HepG2 (cell line): ENCODE measurements around the gene MRPL10. TPM values are rescaled to one million over a fixed set of nuclear protein-coding genes. Genes with fewer than 3 reads are reported as not detected.

ENCODE experiments used
- ATAD3A ChIP-seq: sonication (generic); formaldehyde crosslinking; IDR thresholded peaks from 2 replicates; pipeline ENCODE4 v1.4.0; 2020; ENCODE audit warnings: missing genetic modification reagents
- CENPX ChIP-seq: sonication (generic); formaldehyde crosslinking; IDR thresholded peaks from 2 replicates; pipeline ENCODE4 v1.9.0; 2021; ENCODE audit warnings: mild to moderate bottlenecking, missing genetic modification reagents, moderate library complexity
- FOXA3 ChIP-seq: IDR thresholded peaks from 2 replicates; pipeline ENCODE4 v1.6.1; 2016; ENCODE audit warnings: missing genetic modification reagents, missing compliant biosample characterization
- HNRNPUL1 ChIP-seq: fragments of 200-400 bp; formaldehyde crosslinking; IDR thresholded peaks from 2 replicates; pipeline ENCODE4 v1.6.1; 2017; ENCODE audit warnings: low read depth, mild to moderate bottlenecking, low read length, moderate library complexity
- JARID2 ChIP-seq: sonication (generic); formaldehyde crosslinking; IDR thresholded peaks from 2 replicates; pipeline ENCODE4 v1.8.1; 2023; ENCODE audit warnings: missing genetic modification reagents, inconsistent platforms; ENCODE audit not compliant: insufficient replicate concordance
- KAT2B ChIP-seq: fragments of 150-350 bp; IDR thresholded peaks from 2 replicates; pipeline ENCODE4 v1.6.1; 2014; ENCODE audit warnings: low read depth, low read length, borderline replicate concordance
- MAFF ChIP-seq: IDR thresholded peaks from 2 replicates; pipeline ENCODE4 v1.6.1; 2011; ENCODE audit warnings: low read depth, low read length, improper control_type of control experiment
- PPARG ChIP-seq: conservative IDR thresholded peaks from 2 replicates; pipeline ENCODE4 v1.6.1; 2016; ENCODE audit warnings: missing biosample characterization, missing genetic modification reagents
- RFXANK ChIP-seq: IDR thresholded peaks from 2 replicates; pipeline ENCODE4 v1.6.1; 2016
- RFXAP ChIP-seq: sonication (generic); formaldehyde crosslinking; IDR thresholded peaks from 2 replicates; pipeline ENCODE4 v1.4.0; 2020; ENCODE audit warnings: missing genetic modification reagents, borderline replicate concordance
- RNF2 ChIP-seq: fragments of 450-650 bp; conservative IDR thresholded peaks from 2 replicates; pipeline ENCODE4 v1.6.1; 2016; ENCODE audit warnings: low read depth
- RNF219 ChIP-seq: sonication (generic); formaldehyde crosslinking; IDR thresholded peaks from 2 replicates; pipeline ENCODE4 v1.5.0; 2020; ENCODE audit warnings: mild to moderate bottlenecking, missing genetic modification reagents
- SMARCE1 ChIP-seq: fragments of 450-650 bp; IDR thresholded peaks from 2 replicates; pipeline ENCODE4 v1.6.1; 2017; ENCODE audit warnings: borderline replicate concordance
- SNAPC4 ChIP-seq: sonication (generic); formaldehyde crosslinking; IDR thresholded peaks from 2 replicates; pipeline ENCODE4 v1.4.0; 2020; ENCODE audit warnings: mild to moderate bottlenecking, missing genetic modification reagents
- SNAPC5 ChIP-seq: sonication (generic); formaldehyde crosslinking; IDR thresholded peaks from 2 replicates; pipeline ENCODE4 v1.8.1; 2023; ENCODE audit warnings: mild to moderate bottlenecking, missing genetic modification reagents, borderline replicate concordance
- TARDBP ChIP-seq: sonication (generic); formaldehyde crosslinking; IDR thresholded peaks from 2 replicates; pipeline ENCODE4 v1.8.0; 2022; ENCODE audit warnings: mild to moderate bottlenecking, missing genetic modification reagents
- TEAD3 ChIP-seq: optimal IDR thresholded peaks from 2 replicates; pipeline ENCODE3; 2016; ENCODE audit warnings: borderline replicate concordance
- ZFP1 ChIP-seq: IDR thresholded peaks from 2 replicates; pipeline ENCODE4 v1.6.1; 2016
- ZNF205 ChIP-seq: IDR thresholded peaks from 2 replicates; pipeline ENCODE4 v1.6.1; 2018; ENCODE audit warnings: missing biosample characterization, missing genetic modification reagents
- ZNF430 ChIP-seq: sonication (generic); formaldehyde crosslinking; IDR thresholded peaks from 2 replicates; pipeline ENCODE4 v1.9.0; 2021; ENCODE audit warnings: mild to moderate bottlenecking, missing genetic modification reagents
- ZNF546 ChIP-seq: sonication (generic); formaldehyde crosslinking; conservative IDR thresholded peaks from 2 replicates; pipeline ENCODE4 v1.8.1; 2023; ENCODE audit warnings: mild to moderate bottlenecking, missing genetic modification reagents
- ZNF589 ChIP-seq: sonication (generic); formaldehyde crosslinking; conservative IDR thresholded peaks from 2 replicates; pipeline ENCODE4 v1.8.0; 2022; ENCODE audit warnings: mild to moderate bottlenecking, moderate library complexity, missing genetic modification reagents
- ZNF660 ChIP-seq: sonication (generic); formaldehyde crosslinking; IDR thresholded peaks from 2 replicates; pipeline ENCODE4 v1.5.1; 2020; ENCODE audit warnings: mild to moderate bottlenecking, low read depth, missing genetic modification reagents, borderline replicate concordance
- ZNF746 ChIP-seq: sonication (generic); formaldehyde crosslinking; IDR thresholded peaks from 2 replicates; pipeline ENCODE4 v1.8.0; 2022; ENCODE audit warnings: mild to moderate bottlenecking, missing genetic modification reagents
- ZNF782 ChIP-seq: sonication (generic); formaldehyde crosslinking; IDR thresholded peaks from 2 replicates; pipeline ENCODE4 v1.4.0; 2020; ENCODE audit warnings: missing genetic modification reagents, mild to moderate bottlenecking, borderline replicate concordance
- ZNF816 ChIP-seq: sonication (generic); formaldehyde crosslinking; IDR thresholded peaks from 2 replicates; pipeline ENCODE4 v1.8.0; 2022; ENCODE audit warnings: missing genetic modification reagents, mild to moderate bottlenecking, borderline replicate concordance
- polyA plus RNA-seq, 8 experiments: library from polyadenylated mRNA; depleted of rRNA in 3 of 8; stranded (reverse) in 7 of 8; unstranded in 1 of 8; fragments of >200 nt; fragmentation: Illumina TruSeq in 4 of 8; extraction: Trizol in 4 of 8; gene quantifications; 2 replicates each; pipeline versions ENCODE4 v1.2.1 to v1.2.3, GENCODE V29; 2011 to 2016; ENCODE audit warnings: low read depth in 4 of 8, missing spikeins in 1 of 8, mixed read lengths in 1 of 8; ENCODE audit not compliant: insufficient read depth in 1 of 8
- total RNA-seq, 5 experiments: library from RNA; depleted of rRNA; stranded (reverse); fragments of >200 nt; fragmentation: Illumina TruSeq; extraction: Trizol; gene quantifications; 2 replicates each; pipeline ENCODE4 v1.2.3, GENCODE V29; 2016; ENCODE audit warnings: low read depth in 1 of 5

The MRPL10 gene
- total and polyA plus RNA-seq, 2 of the 13 experiments (the other 11 are each of a cell fraction or from before 2014, with no cell fraction given): 56.7 to 149 TPM

GRCh38 chr17:47785538-47786123 lies 45.7 kb downstream of the MRPL10 start (continued):
- TF ChIP-seq SNAPC4 (CRISPR knock-in tag) (0 out of 2 replicates have a peak, but pooled peaks have one; percentile 43), ZNF589 (no peak), ZNF782 (no peak), ZNF660 (no peak), SNAPC5 (CRISPR knock-in tag) (no peak), ZNF746 (CRISPR knock-in tag) (no peak), HNRNPUL1 (no peak), MAFF (peak; percentile 38; the same call in 1 of the 2 replicates), CENPX (CRISPR knock-in tag) (no peak), FOXA3 (CRISPR knock-in tag) (peak; percentile 41), RNF219 (CRISPR knock-in tag) (no peak), RNF2 (no peak), ZNF816 (peak; percentile 52; the same call in 1 of the 2 replicates), RFXAP (CRISPR knock-in tag) (no peak), SMARCE1 (no peak), TARDBP (CRISPR knock-in tag) (no peak), ATAD3A (CRISPR knock-in tag) (0 out of 2 replicates have a peak, but pooled peaks have one; percentile 29), ZNF205 (CRISPR knock-in tag) (peak; percentile 76), JARID2 (CRISPR knock-in tag) (no peak), ZNF546 (CRISPR knock-in tag) (peak; percentile 79; the same call in 1 of the 2 replicates), PPARG (CRISPR knock-in tag) (peak; percentile 30; the same call in 1 of the 2 replicates), ZNF430 (CRISPR knock-in tag) (peak; percentile 66; the same call in 1 of the 2 replicates), KAT2B (no peak), TEAD3 (peak; percentile 42), RFXANK (CRISPR knock-in tag) (no peak), ZFP1 (CRISPR knock-in tag) (peak; percentile 67; the same call in 1 of the 2 replicates)
